ACC112 (cell line): ENCODE results near the gene SFSWAP.

Source experiments
- H2AFZ ChIP-seq: fragments of 200-600 bp; sonication (generic); one replicate; pipeline ENCODE4 v1.6.0; 2017; ENCODE audit warnings: antibody characterized with exemption, low read length; ENCODE audit not compliant: unreplicated experiment
- H3K27ac ChIP-seq: fragments of 200-600 bp; sonication (generic); 2 replicates; pipeline ENCODE4 v1.5.1; 2014; ENCODE audit warnings: low read depth, mild to moderate bottlenecking, antibody characterized with exemption, low read length, moderate library complexity
- H3K27me3 ChIP-seq: fragments of 200-600 bp; sonication (generic); 2 replicates; pipeline ENCODE4 v1.6.1; 2014; ENCODE audit warnings: mild to moderate bottlenecking, antibody characterized with exemption, low read length, moderate library complexity, mixed read lengths; ENCODE audit not compliant: insufficient read depth
- H3K36me3 ChIP-seq: fragments of 200-600 bp; sonication (generic); 2 replicates; pipeline ENCODE4 v1.6.1; 2016; ENCODE audit warnings: mild to moderate bottlenecking, antibody characterized with exemption, low read length, moderate library complexity, mixed read lengths; ENCODE audit not compliant: insufficient read depth
- H3K4me1 ChIP-seq: fragments of 200-600 bp; sonication (generic); one replicate; pipeline ENCODE4 v1.6.1; 2016; ENCODE audit warnings: low read length, mixed read lengths; ENCODE audit not compliant: insufficient read depth, unreplicated experiment, control insufficient read depth
- H3K4me3 ChIP-seq: fragments of 200-600 bp; sonication (generic); 2 replicates; pipeline ENCODE4 v1.5.1; 2014; ENCODE audit warnings: mild to moderate bottlenecking, low read depth, low read length
- H3K79me2 ChIP-seq: fragments of 200-600 bp; sonication (generic); one replicate; pipeline ENCODE4 v1.6.0; 2016; ENCODE audit warnings: low read length; ENCODE audit not compliant: control insufficient read depth, unreplicated experiment, insufficient read depth

Gene SFSWAP

GRCh38 chr12:131723532-131723931, 12.6 kb downstream of the SFSWAP start:
- peaks cover 27% of the 10 kb centered on the region for H3K36me3 ChIP-seq
- no peak overlapping the region for H2AFZ ChIP-seq
- H3K4me1 ChIP-seq, result peaks cover 9% of the 10 kb centered on the region
- H3K79me2 ChIP-seq, result peaks cover 37% of the 10 kb centered on the region
- H3K27me3 ChIP-seq, result no peaks in the 10 kb centered on the region
- no peak overlapping the region for H3K4me3 ChIP-seq
- no peak overlapping the region for H3K27ac ChIP-seq

GRCh38 chr12:131724534-131724933, 13.6 kb downstream of the SFSWAP start:
- H3K27me3 ChIP-seq, result no peaks in the 10 kb centered on the region
- peaks cover 37% of the 10 kb centered on the region for H3K79me2 ChIP-seq
- no peak overlapping the region for H3K4me3 ChIP-seq
- H3K36me3 ChIP-seq, result peaks cover 26% of the 10 kb centered on the region
- peaks cover 9% of the 10 kb centered on the region for H3K4me1 ChIP-seq
- H2AFZ ChIP-seq, result no peak overlapping the region
- no peak overlapping the region for H3K27ac ChIP-seq

- H3K79me2 ChIP-seq, result peaks cover 32% of the 10 kb centered on the region
- peaks cover 22% of the 10 kb centered on the region for H3K36me3 ChIP-seq
- no peaks in the 10 kb centered on the region for H3K27me3 ChIP-seq
- H2AFZ ChIP-seq, result no peak overlapping the region
- H3K4me3 ChIP-seq, result no peak overlapping the region
- H3K4me1 ChIP-seq, result peaks cover 9% of the 10 kb centered on the region
- H3K27ac ChIP-seq, result no peak overlapping the region
Measured at GRCh38 chr12:131725503-131725902, 14.6 kb downstream of the SFSWAP start.

- Histone ChIP-seq H3K4me3 (no peak overlapping the region), H3K27me3 (no peaks in the 10 kb centered on the region), H2AFZ (no peak overlapping the region), H3K36me3 (peaks cover 17% of the 10 kb centered on the region), H3K27ac (no peak overlapping the region), H3K4me1 (no peaks in the 10 kb centered on the region), H3K79me2 (peaks cover 13% of the 10 kb centered on the region)
Measured at GRCh38 chr12:131728720-131729119, 17.8 kb downstream of the SFSWAP start.

GRCh38 chr12:131729254-131729955, 18.5 kb downstream of the SFSWAP start:
- H3K4me3 ChIP-seq, result no peak overlapping the region
- H3K27me3 ChIP-seq, result no peaks in the 10 kb centered on the region
- H3K36me3 ChIP-seq, result peaks cover 17% of the 10 kb centered on the region
- H3K27ac ChIP-seq, result no peak overlapping the region
- no peaks in the 10 kb centered on the region for H3K4me1 ChIP-seq
- H3K79me2 ChIP-seq, result peaks cover 6% of the 10 kb centered on the region
- no peak overlapping the region for H2AFZ ChIP-seq

- Histone ChIP-seq H3K4me3 (no peak overlapping the region), H3K27ac (no peak overlapping the region), H3K4me1 (peaks cover 8% of the 10 kb centered on the region), H2AFZ (no peak overlapping the region), H3K36me3 (peaks cover 9% of the 10 kb centered on the region), H3K27me3 (no peaks in the 10 kb centered on the region), H3K79me2 (no peaks in the 10 kb centered on the region)
Measured at GRCh38 chr12:131732996-131733615, 22.2 kb downstream of the SFSWAP start.

- Histone ChIP-seq H3K27me3 (no peaks in the 10 kb centered on the region), H3K4me3 (no peak overlapping the region), H3K79me2 (peaks cover under 1% of the 10 kb centered on the region), H3K36me3 (peaks cover 9% of the 10 kb centered on the region), H3K4me1 (peaks cover 8% of the 10 kb centered on the region), H2AFZ (no peak overlapping the region), H3K27ac (no peak overlapping the region)
Measured at GRCh38 chr12:131733874-131734273, 23.0 kb downstream of the SFSWAP start.

- H3K79me2 ChIP-seq, result peaks cover 2% of the 10 kb centered on the region
- peaks cover 6% of the 10 kb centered on the region for H3K36me3 ChIP-seq
- no peaks in the 10 kb centered on the region for H3K27me3 ChIP-seq
- peaks cover 8% of the 10 kb centered on the region for H3K4me1 ChIP-seq
- no peak overlapping the region for H3K4me3 ChIP-seq
- no peak overlapping the region for H3K27ac ChIP-seq
- H2AFZ ChIP-seq, result no peak overlapping the region
Measured at GRCh38 chr12:131734336-131735152, 23.7 kb downstream of the SFSWAP start.

GRCh38 chr12:131735153-131735456, 24.2 kb downstream of the SFSWAP start:
- no peak overlapping the region for H3K4me3 ChIP-seq
- peaks cover 8% of the 10 kb centered on the region for H3K4me1 ChIP-seq
- H2AFZ ChIP-seq, result no peak overlapping the region
- H3K36me3 ChIP-seq, result peaks cover 6% of the 10 kb centered on the region
- no peak overlapping the region for H3K27ac ChIP-seq
- H3K27me3 ChIP-seq, result no peaks in the 10 kb centered on the region
- peaks cover 2% of the 10 kb centered on the region for H3K79me2 ChIP-seq

GRCh38 chr12:131735476-131736445, 24.9 kb downstream of the SFSWAP start:
- no peak overlapping the region for H3K27ac ChIP-seq
- H3K4me3 ChIP-seq, result no peak overlapping the region
- H3K36me3 ChIP-seq, result peaks cover 11% of the 10 kb centered on the region
- peaks cover 2% of the 10 kb centered on the region for H3K79me2 ChIP-seq
- no peaks in the 10 kb centered on the region for H3K27me3 ChIP-seq
- H2AFZ ChIP-seq, result no peak overlapping the region
- peaks cover 8% of the 10 kb centered on the region for H3K4me1 ChIP-seq
